Hepatocyte (in vitro differentiated cells): ENCODE data around the gene BMPR1A. TPM values are rescaled to one million over a fixed set of nuclear protein-coding genes. Genes with fewer than 3 reads are reported as not detected.
A peak's percentile ranks its signal among the peaks of the same experiment; 100 is the strongest.

Source experiments
- DNase-seq: peaks from one replicate; pipeline ENCODE4 v3.0.0-alpha.2; 2016; ENCODE audit warnings: low spot score
- H2AFZ ChIP-seq: fragments of 200-600 bp; sonication (generic); 2 replicates; pipeline ENCODE4 v1.6.0; 2016; ENCODE audit warnings: antibody characterized with exemption, mild to moderate bottlenecking
- H3K27ac ChIP-seq: fragments of 200-600 bp; sonication (generic); 2 replicates; pipeline ENCODE4 v1.5.1; 2016; ENCODE audit warnings: mild to moderate bottlenecking
- H3K27me3 ChIP-seq: fragments of 200-600 bp; sonication (generic); 2 replicates; pipeline ENCODE4 v1.6.1; 2016
- H3K36me3 ChIP-seq: fragments of 200-600 bp; sonication (generic); replicated peaks from 2 replicates; pipeline ENCODE4 v1.5.1; 2016; ENCODE audit warnings: low read depth; ENCODE audit not compliant: insufficient read depth
- H3K4me1 ChIP-seq: fragments of 200-600 bp; sonication (generic); 2 replicates; pipeline ENCODE4 v1.5.1; 2016; ENCODE audit warnings: mild to moderate bottlenecking, moderate library complexity; ENCODE audit not compliant: insufficient read depth
- H3K4me2 ChIP-seq: fragments of 200-600 bp; sonication (generic); 2 replicates; pipeline ENCODE4 v1.6.0; 2016
- H3K4me3 ChIP-seq: fragments of 200-600 bp; sonication (generic); 2 replicates; pipeline ENCODE4 v1.5.1; 2016; ENCODE audit warnings: mild to moderate bottlenecking
- H3K79me2 ChIP-seq: fragments of 200-600 bp; sonication (generic); 2 replicates; pipeline ENCODE4 v1.6.0; 2017; ENCODE audit warnings: mild to moderate bottlenecking
- H3K9me2 ChIP-seq: fragments of 200-600 bp; sonication (generic); replicated peaks from 2 replicates; pipeline ENCODE4 v1.6.0; 2017; ENCODE audit warnings: mild to moderate bottlenecking; ENCODE audit not compliant: insufficient read depth
- H3K9me3 ChIP-seq: fragments of 200-600 bp; sonication (generic); 2 replicates; pipeline ENCODE4 v1.5.1; 2016; ENCODE audit warnings: low read depth, mild to moderate bottlenecking
- H4K20me1 ChIP-seq: fragments of 200-600 bp; sonication (generic); 2 replicates; pipeline ENCODE4 v1.6.0; 2016; ENCODE audit warnings: mild to moderate bottlenecking; ENCODE audit not compliant: insufficient read depth, poor library complexity, severe bottlenecking
- CTCF ChIP-seq: fragments of 200-600 bp; sonication (generic); IDR thresholded peaks from 2 replicates; pipeline ENCODE4 v1.5.1; 2016; ENCODE audit warnings: antibody characterized with exemption, mild to moderate bottlenecking; ENCODE audit not compliant: poor library complexity
- EZH2 ChIP-seq: fragments of 200-600 bp; sonication (generic); IDR thresholded peaks from 2 replicates; pipeline ENCODE4 v1.6.1; 2016; ENCODE audit warnings: antibody characterized with exemption, mild to moderate bottlenecking, borderline replicate concordance
- EZH2phosphoT487 ChIP-seq: fragments of 200-600 bp; sonication (generic); IDR thresholded peaks from one replicate; pipeline ENCODE4 v1.6.1; 2018; ENCODE audit warnings: antibody characterized with exemption, mild to moderate bottlenecking, low read depth, moderate library complexity; ENCODE audit not compliant: unreplicated experiment, severe bottlenecking
- WGBS: methylation state at CpG from one replicate; pipeline ENCODE4 v1.1.6; 2016; ENCODE audit warnings: low lambda C conversion rate; ENCODE audit errors: missing lambda C conversion rate; 5-methylcytosine and 5-hydroxymethylcytosine counted together
- polyA plus RNA-seq: library from polyadenylated mRNA; unstranded; fragments of >200 nt; fragmentation: Nextera tagmentation; extraction: Ambion mirVana; gene quantifications from 2 replicates; pipeline ENCODE4 v1.2.1, GENCODE V29; 2016
- total RNA-seq: library from RNA; depleted of rRNA; stranded (reverse); fragments of >200 nt; gene quantifications from 2 replicates; pipeline ENCODE4 v1.2.3, GENCODE V29; 2014

Gene BMPR1A
- total and polyA plus RNA-seq, 2 experiments from 2014 or later: 25.1 to 58.0 TPM

- Histone ChIP-seq H3K79me2 (peaks cover 90% of the 10 kb centered on the region), H3K27ac (no peak overlapping the region), H2AFZ (no peak overlapping the region), H3K36me3 (no peaks in the 10 kb centered on the region), H3K9me2 (no peaks in the 10 kb centered on the region), H3K27me3 (no peaks in the 10 kb centered on the region), H4K20me1 (peaks cover 26% of the 10 kb centered on the region), H3K4me2 (peak overlapping the region; percentile 20), H3K4me3 (no peak overlapping the region), H3K4me1 (peaks cover 5% of the 10 kb centered on the region), H3K9me3 (no peaks in the 10 kb centered on the region)
- no peak for DNase-seq
- TF ChIP-seq EZH2phosphoT487: no peak
- no peak for TF ChIP-seq EZH2
- 73% methylated on average over 1 of the region's 1 CpG for WGBS
Observed at GRCh38 chr10:86798025-86798424, 41.6 kb downstream of the BMPR1A start.

- H3K27ac ChIP-seq: no peak overlapping the region
- no peak overlapping the region for H2AFZ ChIP-seq
- peaks cover 90% of the 10 kb centered on the region for H3K79me2 ChIP-seq
- H4K20me1 ChIP-seq: peaks cover 24% of the 10 kb centered on the region
- peaks cover 5% of the 10 kb centered on the region for H3K4me1 ChIP-seq
- no peak overlapping the region for H3K4me3 ChIP-seq
- no peak for DNase-seq
- H3K27me3 ChIP-seq: no peaks in the 10 kb centered on the region
- no peaks in the 10 kb centered on the region for H3K9me2 ChIP-seq
- peak overlapping the region; percentile 20 for H3K4me2 ChIP-seq
- TF ChIP-seq EZH2phosphoT487: no peak
- TF ChIP-seq EZH2: no peak
- TF ChIP-seq CTCF: no peak
- WGBS: 50% methylated on average over 1 of the region's 1 CpG
- no peaks in the 10 kb centered on the region for H3K9me3 ChIP-seq
- H3K36me3 ChIP-seq: no peaks in the 10 kb centered on the region
Observed at GRCh38 chr10:86798611-86799010, 42.2 kb downstream of the BMPR1A start.

- no peaks in the 10 kb centered on the region for H3K9me2 ChIP-seq
- no peak overlapping the region for H3K27ac ChIP-seq
- H3K27me3 ChIP-seq: no peaks in the 10 kb centered on the region
- no peak for DNase-seq
- H3K4me2 ChIP-seq: no peak overlapping the region
- TF ChIP-seq EZH2 (no peak), EZH2phosphoT487 (no peak), CTCF (no peak)
- H3K4me3 ChIP-seq: no peak overlapping the region
- WGBS: 81% methylated on average over 8 of the region's 8 CpGs
- peaks cover 90% of the 10 kb centered on the region for H3K79me2 ChIP-seq
- H3K36me3 ChIP-seq: no peaks in the 10 kb centered on the region
- H2AFZ ChIP-seq: no peak overlapping the region
- no peaks in the 10 kb centered on the region for H3K9me3 ChIP-seq
- peaks cover 5% of the 10 kb centered on the region for H3K4me1 ChIP-seq
- peaks cover 31% of the 10 kb centered on the region for H4K20me1 ChIP-seq
Observed at GRCh38 chr10:86799188-86799845, 42.9 kb downstream of the BMPR1A start.

- Histone ChIP-seq H3K4me1 (no peaks in the 10 kb centered on the region), H4K20me1 (peaks cover 32% of the 10 kb centered on the region), H3K4me2 (no peak overlapping the region), H3K9me2 (no peaks in the 10 kb centered on the region), H3K9me3 (no peaks in the 10 kb centered on the region), H3K4me3 (no peak overlapping the region), H3K36me3 (no peaks in the 10 kb centered on the region), H3K27me3 (no peaks in the 10 kb centered on the region), H3K27ac (no peak overlapping the region), H2AFZ (no peak overlapping the region), H3K79me2 (peaks cover 94% of the 10 kb centered on the region)
- DNase-seq: no peak
- 87% methylated on average over 5 of the region's 5 CpGs for WGBS
- no peak for TF ChIP-seq EZH2
Observed at GRCh38 chr10:86801995-86802394, 45.6 kb downstream of the BMPR1A start.
